ENCODE results near the gene SEMA6B.
"Not testable (repeated sequence)": the region's sequence is repeated elsewhere in the genome, so short reads cannot be mapped to it uniquely, and the experiment has no call there.

The SEMA6B gene

DNA sequence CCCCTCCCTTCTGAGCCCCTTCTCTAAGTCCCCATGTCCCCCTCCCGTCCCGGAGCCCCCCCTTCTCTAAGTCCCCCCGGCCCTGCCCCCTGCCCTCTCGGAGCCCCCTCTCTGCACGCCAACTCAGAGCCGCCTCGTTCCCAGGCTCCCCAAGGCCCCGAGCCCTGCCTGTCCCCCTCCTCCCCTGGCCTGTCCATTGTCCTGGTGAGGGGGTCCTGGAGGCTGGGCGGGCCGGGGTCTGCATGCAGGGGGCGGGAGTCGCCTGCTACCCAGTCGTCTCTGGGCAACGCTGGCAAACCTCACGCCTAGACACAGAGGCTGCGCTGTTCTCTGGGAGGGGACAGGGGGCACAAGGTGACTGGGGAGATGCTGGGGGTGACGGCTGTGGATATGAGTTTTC lies 39.2 kb upstream of the SEMA6B start:
- H3K27ac ChIP-seq: no peak overlapping the region
- H3K9ac ChIP-seq (ENCODE audit: insufficient read length): no peak overlapping the region
- TF ChIP-seq FOXP2 (optimal IDR thresholded peaks at IDR 0.05; ENCODE audit: control extremely low read depth, extremely low read length, insufficient read depth): no peak
- TF ChIP-seq EZH2 (IDR thresholded peaks at IDR 0.05): no peak
- TF ChIP-seq POLR2AphosphoS5 (IDR thresholded peaks at IDR 0.05; ENCODE audit: borderline replicate concordance, low read depth, low read length): no peak
- H3K36me3 ChIP-seq (ENCODE audit: insufficient read depth, low read length): no peaks in the 10 kb centered on the region
- peak overlapping the region; percentile 74 for H3K4me3 ChIP-seq
- DNase-seq (ENCODE audit: low read depth, low spot score): no peak
- H3K9me3 ChIP-seq (ENCODE audit: low read depth, low read length): no peaks in the 10 kb centered on the region

DNA sequence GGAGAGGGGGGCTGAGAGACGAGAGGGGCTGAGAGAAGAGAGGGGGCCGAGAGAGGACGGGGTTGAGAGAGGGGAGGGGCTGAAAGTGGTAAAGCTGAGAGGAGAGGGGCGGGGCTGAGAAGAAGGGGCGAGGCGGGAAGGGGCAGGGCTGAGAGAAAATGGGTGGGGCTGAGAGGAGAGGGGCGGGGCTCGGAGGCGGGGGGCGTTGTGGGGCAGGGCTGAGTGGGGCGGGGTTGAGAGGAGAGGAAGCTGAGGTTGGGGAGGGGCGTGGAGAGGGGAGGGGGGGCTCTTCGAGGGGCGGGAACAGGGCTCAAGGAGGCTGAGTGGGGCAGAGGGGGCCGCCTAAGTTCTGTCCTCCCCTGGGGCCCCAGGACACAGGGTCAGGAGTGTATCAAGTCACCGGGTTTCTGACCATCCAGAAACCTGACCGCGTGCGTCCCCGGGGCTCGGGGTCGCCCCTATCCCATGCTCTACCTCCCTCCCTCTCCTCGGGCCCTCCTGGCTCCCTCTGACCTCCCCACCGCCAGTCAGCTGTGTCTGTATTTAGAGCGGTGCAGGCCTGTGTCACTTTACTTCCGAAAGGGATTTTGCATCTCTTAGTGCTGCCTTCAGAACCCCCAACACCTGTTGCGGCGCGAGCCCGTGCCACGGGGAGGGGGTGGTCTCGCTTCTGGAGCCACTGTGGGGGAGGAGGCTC lies 38.6 kb upstream of the SEMA6B start:
- Histone ChIP-seq H3K27ac (no peak overlapping the region), H3K4me3 (peak overlapping the region; percentile 74), H3K36me3 (ENCODE audit: insufficient read depth, low read length) (no peaks in the 10 kb centered on the region), H3K9me3 (ENCODE audit: low read depth, low read length) (no peaks in the 10 kb centered on the region), H3K9ac (ENCODE audit: insufficient read length) (no peak overlapping the region)
- no peak for TF ChIP-seq FOXP2 (optimal IDR thresholded peaks at IDR 0.05; ENCODE audit: control extremely low read depth, extremely low read length, insufficient read depth)
- TF ChIP-seq EZH2 (IDR thresholded peaks at IDR 0.05): no peak
- TF ChIP-seq POLR2AphosphoS5 (IDR thresholded peaks at IDR 0.05; ENCODE audit: borderline replicate concordance, low read depth, low read length): no peak
- DNase-seq (ENCODE audit: low read depth, low spot score): no peak

DNA sequence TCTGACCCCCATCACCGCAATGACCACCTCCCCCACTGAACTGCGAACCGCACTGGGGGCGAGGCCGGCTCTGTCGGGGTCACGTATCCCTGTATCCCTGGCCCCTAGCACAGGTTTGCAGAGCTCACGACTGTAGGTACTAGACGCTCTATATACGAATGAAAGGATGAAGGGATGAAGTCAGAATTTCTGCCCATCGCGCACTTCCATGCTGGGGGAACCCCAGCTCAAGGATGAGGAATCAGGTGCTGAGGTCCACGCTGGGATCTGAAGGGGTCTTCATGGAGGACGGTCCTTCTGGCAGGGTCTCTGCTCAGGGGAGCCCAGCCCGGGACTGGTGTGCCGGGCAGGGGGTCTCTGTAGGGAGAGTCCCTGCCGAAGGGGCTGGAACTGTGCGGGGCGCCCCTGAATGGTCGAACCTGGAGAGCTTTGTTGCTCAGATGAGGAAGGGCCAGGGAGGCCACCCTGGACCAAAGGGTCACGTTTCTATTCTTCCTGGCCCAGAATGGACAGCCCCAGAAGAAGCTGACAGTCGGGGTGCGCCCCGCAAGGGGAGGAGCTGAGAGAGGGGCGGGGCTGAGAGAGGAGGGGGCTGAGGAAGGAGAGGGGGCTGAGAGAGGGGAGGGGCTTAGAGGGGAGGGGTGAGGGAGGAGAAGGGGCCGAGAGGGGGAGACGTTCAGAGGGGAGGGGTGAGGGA lies 37.9 kb upstream of the SEMA6B start:
- H3K9me3 ChIP-seq (ENCODE audit: low read depth, low read length): no peaks in the 10 kb centered on the region
- H3K27ac ChIP-seq: no peak overlapping the region
- no peaks in the 10 kb centered on the region for H3K36me3 ChIP-seq (ENCODE audit: insufficient read depth, low read length)
- H3K9ac ChIP-seq (ENCODE audit: insufficient read length): no peak overlapping the region
- no peak for DNase-seq (ENCODE audit: low read depth, low spot score)
- TF ChIP-seq FOXP2 (optimal IDR thresholded peaks at IDR 0.05; ENCODE audit: control extremely low read depth, extremely low read length, insufficient read depth): no peak
- no peak for TF ChIP-seq EZH2 (IDR thresholded peaks at IDR 0.05)
- no peak for TF ChIP-seq POLR2AphosphoS5 (IDR thresholded peaks at IDR 0.05; ENCODE audit: borderline replicate concordance, low read depth, low read length)
- peak overlapping the region; percentile 55 for H3K4me3 ChIP-seq

- H3K9me3 ChIP-seq (ENCODE audit: low read depth, low read length): no peaks in the 10 kb centered on the region
- H3K4me3 ChIP-seq: no peak overlapping the region
- H3K36me3 ChIP-seq (ENCODE audit: insufficient read depth, low read length): no peaks in the 10 kb centered on the region
- H3K9ac ChIP-seq (ENCODE audit: insufficient read length): no peak overlapping the region
- no peak for DNase-seq (ENCODE audit: low read depth, low spot score)
- H3K27ac ChIP-seq: no peak overlapping the region
- TF ChIP-seq POLR2AphosphoS5 (IDR thresholded peaks at IDR 0.05; ENCODE audit: borderline replicate concordance, low read depth, low read length): no peak
- TF ChIP-seq EZH2 (IDR thresholded peaks at IDR 0.05): no peak
- TF ChIP-seq FOXP2 (optimal IDR thresholded peaks at IDR 0.05; ENCODE audit: control extremely low read depth, extremely low read length, insufficient read depth): no peak
Observed at GRCh38 chr19:4596033-4596904, 36.8 kb upstream of the SEMA6B start.

DNA sequence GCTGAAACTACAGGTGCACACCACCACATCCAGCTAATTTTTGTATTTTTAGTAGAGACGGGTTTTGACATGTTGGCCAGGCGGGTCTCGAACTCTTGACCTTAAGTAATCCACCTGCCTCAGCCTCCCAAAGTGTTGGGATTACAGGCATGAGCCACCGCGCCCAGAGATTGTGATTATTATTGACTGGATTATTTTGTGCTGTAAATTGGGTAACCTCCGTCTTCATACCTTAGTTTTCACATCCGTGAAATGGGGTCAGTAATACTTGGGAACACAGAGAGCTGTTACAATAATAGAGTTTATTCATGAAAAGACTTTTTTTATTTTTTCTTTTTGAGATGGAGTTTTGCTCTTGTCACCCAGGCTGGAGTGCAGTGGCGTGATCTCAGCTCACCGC lies 35.7 kb upstream of the SEMA6B start:
- H3K27ac ChIP-seq; H3K9me3 ChIP-seq (ENCODE audit: low read depth, low read length); H3K4me3 ChIP-seq; H3K9ac ChIP-seq (ENCODE audit: insufficient read length); H3K36me3 ChIP-seq (ENCODE audit: insufficient read depth, low read length); DNase-seq (ENCODE audit: low read depth, low spot score): not testable (repeated sequence)

DNA sequence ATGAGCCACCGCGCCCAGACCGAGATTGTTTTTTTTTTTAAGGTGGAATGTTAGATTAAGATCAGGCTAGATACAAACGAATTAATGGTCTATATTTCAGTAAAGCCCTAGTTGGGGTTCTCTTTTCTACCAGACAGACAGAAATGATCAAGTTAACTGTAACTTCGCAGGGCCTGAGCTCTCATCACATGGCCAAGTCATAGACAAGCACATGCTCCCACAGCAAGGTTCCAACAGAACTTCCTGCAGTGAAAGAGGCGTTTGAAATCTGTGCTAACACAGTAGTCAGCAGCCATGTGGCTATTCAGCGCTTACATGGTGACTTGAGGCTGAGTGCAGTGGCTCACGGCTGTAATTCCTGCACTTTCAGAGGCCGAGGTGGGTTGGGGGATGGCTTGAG lies 34.7 kb upstream of the SEMA6B start:
- DNase-seq (ENCODE audit: low read depth, low spot score): no peak
- H3K36me3 ChIP-seq (ENCODE audit: insufficient read depth, low read length): no peaks in the 10 kb centered on the region
- H3K4me3 ChIP-seq: no peak overlapping the region
- no peaks in the 10 kb centered on the region for H3K9me3 ChIP-seq (ENCODE audit: low read depth, low read length)
- no peak for TF ChIP-seq EZH2 (IDR thresholded peaks at IDR 0.05)
- no peak for TF ChIP-seq FOXP2 (optimal IDR thresholded peaks at IDR 0.05; ENCODE audit: control extremely low read depth, extremely low read length, insufficient read depth)
- no peak for TF ChIP-seq POLR2AphosphoS5 (IDR thresholded peaks at IDR 0.05; ENCODE audit: borderline replicate concordance, low read depth, low read length)
- no peak overlapping the region for H3K9ac ChIP-seq (ENCODE audit: insufficient read length)
- no peak overlapping the region for H3K27ac ChIP-seq

DNA sequence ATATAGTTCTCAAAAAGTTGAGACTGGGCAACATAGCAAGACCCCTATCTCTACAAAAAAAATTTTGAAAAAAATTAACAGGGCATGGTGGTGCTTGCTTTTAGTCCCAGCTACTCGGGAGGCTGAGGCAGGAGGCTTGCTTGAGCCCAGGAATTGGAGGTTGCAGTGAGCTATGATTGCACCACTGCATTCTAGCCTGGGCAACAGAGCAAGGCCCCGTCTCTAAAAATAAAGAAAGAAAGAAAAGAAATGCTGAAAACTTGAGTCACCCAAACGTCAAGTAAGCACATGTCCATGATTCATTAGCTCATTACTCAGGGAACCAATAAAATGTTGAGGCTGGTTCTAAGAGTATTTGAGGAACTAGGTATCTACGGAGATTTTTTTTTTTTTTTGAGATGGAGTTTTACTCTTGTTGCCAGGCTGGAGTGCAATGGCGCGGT lies 33.9 kb upstream of the SEMA6B start:
- TF ChIP-seq EZH2 (IDR thresholded peaks at IDR 0.05) (no peak), POLR2AphosphoS5 (IDR thresholded peaks at IDR 0.05; ENCODE audit: borderline replicate concordance, low read depth, low read length) (no peak), FOXP2 (optimal IDR thresholded peaks at IDR 0.05; ENCODE audit: control extremely low read depth, extremely low read length, insufficient read depth) (no peak)
- no peak for DNase-seq (ENCODE audit: low read depth, low spot score)
- Histone ChIP-seq H3K9ac (ENCODE audit: insufficient read length) (no peak overlapping the region), H3K27ac (no peak overlapping the region), H3K4me3 (no peak overlapping the region), H3K36me3 (ENCODE audit: insufficient read depth, low read length) (no peaks in the 10 kb centered on the region), H3K9me3 (ENCODE audit: low read depth, low read length) (no peaks in the 10 kb centered on the region)

- Histone ChIP-seq H3K27ac (no peak overlapping the region), H3K9me3 (ENCODE audit: low read depth, low read length) (no peaks in the 10 kb centered on the region), H3K4me3 (no peak overlapping the region), H3K36me3 (ENCODE audit: insufficient read depth, low read length) (no peaks in the 10 kb centered on the region), H3K9ac (ENCODE audit: insufficient read length) (no peak overlapping the region)
- no peak for DNase-seq (ENCODE audit: low read depth, low spot score)
- TF ChIP-seq FOXP2 (optimal IDR thresholded peaks at IDR 0.05; ENCODE audit: control extremely low read depth, extremely low read length, insufficient read depth): no peak
- no peak for TF ChIP-seq POLR2AphosphoS5 (IDR thresholded peaks at IDR 0.05; ENCODE audit: borderline replicate concordance, low read depth, low read length)
- TF ChIP-seq EZH2 (IDR thresholded peaks at IDR 0.05): no peak
Observed at GRCh38 chr19:4592445-4592844, 33.0 kb upstream of the SEMA6B start.
